Epidermal melanocyte (primary cell): ENCODE results near the gene ZKSCAN8.

Source experiments
- DNase-seq: peaks from one replicate; pipeline ENCODE4 v3.0.0; 2011; ENCODE audit warnings: low spot score; ENCODE audit not compliant: insufficient read length

The ZKSCAN8 gene

GRCh38 chr6:28206527-28206926 lies 64.8 kb downstream of the ZKSCAN8 start:
- no peak for DNase-seq

- DNase-seq, result no peak
These were observed 65.3 kb downstream of the ZKSCAN8 start for GRCh38 chr6:28206928-28207509.

GRCh38 chr6:28207510-28208110 lies 65.9 kb downstream of the ZKSCAN8 start:
- DNase-seq, result no peak

- DNase-seq, result no peak
These were observed 66.5 kb downstream of the ZKSCAN8 start for GRCh38 chr6:28208111-28208659.
